Upper lobe of left lung (tissue), 4 donors: ENCODE results near the gene PGM1.

Source experiments
- CTCF ChIP-seq, 6 experiments: fragments of 450-650 bp in 4 of 6; fragments of 200-600 bp in 2 of 6; sonication (generic) in 2 of 6; IDR thresholded peaks; one replicate each; pipeline ENCODE4 v1.5.1; 2016 to 2019; ENCODE audit warnings: antibody characterized with exemption in 6 of 6
- EP300 ChIP-seq, 4 donors: sonication (generic); formaldehyde crosslinking; IDR thresholded peaks; one replicate each; pipeline ENCODE4 v1.5.1; 2017; ENCODE audit warnings: antibody characterized with exemption in 4 of 4, control low read depth in 2 of 4
- POLR2A ChIP-seq, 4 donors: fragments of 450-650 bp; IDR thresholded peaks; one replicate each; pipeline ENCODE4 v1.5.1; 2016 to 2017; ENCODE audit warnings: antibody characterized with exemption in 4 of 4, mild to moderate bottlenecking in 2 of 4
- POLR2AphosphoS5 ChIP-seq, 2 donors: sonication (generic); formaldehyde crosslinking; IDR thresholded peaks; one replicate each; pipeline ENCODE4 v1.5.1; 2017; ENCODE audit warnings: antibody characterized with exemption in 2 of 2

DNA sequence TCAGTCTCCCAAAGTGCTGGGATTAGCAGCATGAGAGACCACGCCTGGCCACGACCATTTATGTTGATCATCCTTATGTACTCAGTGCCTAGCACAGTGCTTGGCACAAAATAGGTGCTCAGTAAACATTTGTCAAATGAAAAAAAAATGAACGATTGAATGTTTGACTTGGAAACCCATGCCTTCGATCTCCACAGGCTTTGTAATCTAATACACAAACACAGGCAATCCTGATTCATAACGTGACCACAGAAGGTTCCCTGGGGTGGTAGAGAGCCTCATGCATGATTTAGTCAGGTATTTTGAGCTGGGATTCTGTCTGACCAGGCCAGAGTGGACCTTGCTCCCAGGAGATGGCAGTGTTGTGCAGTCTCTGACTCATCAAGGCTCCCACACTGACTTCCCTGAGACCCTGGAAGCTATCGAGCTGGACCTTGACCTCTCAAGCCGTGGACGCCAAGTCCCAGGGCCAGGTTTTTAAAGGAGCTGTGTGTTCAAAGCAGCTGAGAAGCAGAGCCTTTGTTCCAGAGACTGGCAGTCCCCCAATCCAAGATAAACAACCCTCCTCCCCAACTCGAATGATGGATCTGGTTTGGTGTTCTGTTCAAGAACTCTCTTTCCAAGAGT, 81.1 kb downstream of the PGM1 start:
- TF ChIP-seq EP300 (IDR thresholded peaks at IDR 0.05) = no peak
- no peak for TF ChIP-seq POLR2A (IDR thresholded peaks at IDR 0.05)
- TF ChIP-seq CTCF (IDR thresholded peaks at IDR 0.05) = peak in 4 of 6 experiments; percentile 31 to 57 (median 44)
- no peak for TF ChIP-seq POLR2AphosphoS5 (IDR thresholded peaks at IDR 0.05)
